ENCODE measurements around the gene CDK11B.
"Not testable (repeated sequence)": the region's sequence is repeated elsewhere in the genome, so short reads cannot be mapped to it uniquely, and the experiment has no call there.

The CDK11B gene

DNA sequence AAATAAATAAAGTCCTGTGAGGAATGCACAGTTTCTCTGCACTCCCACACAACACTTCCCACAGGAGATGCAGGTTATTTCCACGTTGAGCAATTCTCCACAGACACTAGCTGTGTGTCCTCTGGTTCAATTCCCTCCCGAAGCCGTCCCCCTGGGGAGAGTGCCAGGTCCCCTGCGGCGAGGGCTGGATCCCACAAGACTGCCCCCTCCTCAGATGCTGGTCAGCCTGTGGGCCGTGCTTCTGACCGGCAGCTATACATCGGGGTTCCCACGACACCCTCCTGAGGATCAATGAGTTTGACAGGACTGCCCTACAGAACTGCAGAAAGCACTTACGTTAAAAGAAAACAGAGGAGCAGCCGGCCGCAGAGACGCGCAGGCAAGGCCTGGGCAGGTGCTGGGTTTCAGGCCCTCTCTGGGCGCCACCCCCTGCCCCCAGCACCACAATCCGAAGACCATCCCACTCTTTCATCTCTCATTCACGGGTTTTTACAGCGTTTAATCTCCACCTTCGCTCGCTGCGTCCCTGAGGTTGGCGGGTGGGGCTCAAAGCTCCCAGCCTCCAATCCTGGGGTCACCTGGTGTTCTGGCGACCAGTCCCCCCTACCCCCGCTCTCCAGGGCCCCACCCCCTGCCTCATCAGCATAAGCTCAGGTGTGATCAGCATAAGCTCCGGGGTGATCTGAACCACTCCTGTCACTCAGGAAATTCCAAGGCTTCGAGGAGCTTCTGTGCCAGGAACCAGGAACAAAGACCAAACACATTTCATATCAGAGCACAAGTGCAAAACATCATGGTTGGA lies 24.5 kb upstream of the CDK11B start:
- no peak for ATAC-seq
- no peak for DNase-seq

DNA sequence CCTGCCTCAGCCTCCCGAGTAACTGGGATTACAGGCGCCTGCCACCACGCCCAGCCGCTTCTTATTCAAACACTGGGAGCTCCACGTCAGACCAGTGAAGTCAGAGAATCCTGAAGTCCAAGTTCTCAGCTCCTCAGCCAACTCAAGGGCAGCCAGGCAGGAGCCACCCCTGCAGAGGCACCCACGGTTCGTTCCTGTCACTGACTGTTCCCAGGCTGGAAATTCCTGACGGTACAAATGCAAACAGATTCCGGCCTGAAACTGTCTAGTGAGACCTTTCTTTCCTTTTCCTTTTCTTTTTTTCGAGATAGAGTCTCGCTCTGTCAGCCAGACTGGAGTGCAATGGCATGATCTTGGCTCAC lies 22.1 kb upstream of the CDK11B start:
- DNase-seq (peak; percentile 2), ATAC-seq (no peak)

DNA sequence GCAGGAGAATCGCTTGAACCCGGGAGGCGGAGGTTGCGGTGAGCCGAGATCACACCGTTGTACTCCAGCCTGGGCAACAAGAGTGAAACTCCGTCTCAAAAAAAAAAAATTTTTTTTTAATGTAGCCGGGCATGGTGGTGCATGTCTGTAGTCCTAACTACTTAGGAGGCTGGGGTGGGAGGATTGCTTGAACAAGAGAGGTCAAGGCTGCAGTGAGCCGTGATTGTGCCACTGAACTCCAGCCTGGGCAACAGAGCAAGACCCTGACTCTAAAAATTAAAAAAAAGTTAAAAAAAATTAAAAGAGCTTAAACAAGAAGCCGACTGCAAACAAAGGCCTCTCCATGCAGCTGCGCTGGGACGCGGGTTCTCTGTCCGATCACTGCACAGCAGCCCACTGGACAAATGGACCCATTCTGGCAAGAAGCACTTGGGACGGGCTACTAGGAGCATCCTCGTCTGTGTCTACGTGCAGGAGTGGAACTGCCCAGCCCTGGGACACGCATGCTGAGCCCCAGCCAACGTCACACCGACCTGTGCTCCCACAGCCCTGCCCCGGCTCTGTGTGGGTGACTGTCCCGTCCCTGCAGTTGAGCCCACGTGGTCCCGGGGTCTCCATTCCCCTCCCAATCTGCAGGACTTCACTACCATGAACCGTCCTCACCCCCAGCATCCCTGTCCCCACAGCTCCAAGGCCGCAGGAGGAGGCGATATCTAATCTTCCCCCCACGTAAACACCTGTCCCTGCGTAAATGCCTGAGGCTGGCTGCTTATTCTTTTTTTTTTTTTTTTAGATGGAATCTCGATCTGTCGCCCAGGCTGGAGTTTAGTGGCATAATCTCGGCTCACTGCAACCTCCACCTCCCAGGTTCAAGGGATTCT lies 21.5 kb upstream of the CDK11B start:
- ATAC-seq = no peak
- peak; percentile 10 for DNase-seq

DNA sequence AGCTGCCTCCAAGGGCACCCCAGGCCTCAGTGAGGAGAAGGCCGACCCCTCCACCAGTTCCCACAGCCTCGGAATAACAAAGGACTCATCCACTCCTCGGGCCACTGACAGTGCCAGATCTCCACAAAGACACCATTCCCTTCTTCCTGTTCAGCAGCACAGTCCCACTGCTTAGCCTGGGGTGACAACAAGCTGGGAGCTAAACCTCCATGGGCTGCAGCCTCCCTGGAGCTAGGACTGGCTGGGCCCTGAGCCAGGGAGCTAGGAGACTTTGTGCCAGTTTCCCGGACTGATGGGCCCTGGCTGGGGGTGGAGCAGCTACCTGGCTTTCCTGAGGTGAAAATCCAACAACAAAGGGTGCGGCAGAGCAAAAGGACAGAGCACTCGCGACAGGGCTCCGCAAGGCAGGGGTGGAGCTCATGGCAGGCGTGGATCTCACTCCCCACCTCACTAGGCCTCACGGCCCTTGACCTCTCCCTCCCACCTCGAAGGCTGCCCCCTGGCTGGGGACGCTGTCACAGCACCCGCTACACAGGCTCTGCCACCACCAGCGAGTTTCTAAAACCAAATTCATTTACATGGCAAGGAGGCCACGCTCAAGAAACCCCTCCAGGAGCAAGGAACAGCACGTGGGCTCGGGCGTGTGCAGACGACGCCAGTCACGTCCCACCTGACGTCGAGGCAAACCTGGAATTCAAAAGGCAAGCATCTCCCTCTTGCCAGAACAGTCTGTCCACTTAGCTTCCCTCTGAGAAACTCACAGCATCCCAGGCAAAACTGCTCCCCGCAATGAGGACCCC lies 20.0 kb upstream of the CDK11B start:
- DNase-seq (peak; percentile 50), ATAC-seq (peak; percentile 3)

DNA sequence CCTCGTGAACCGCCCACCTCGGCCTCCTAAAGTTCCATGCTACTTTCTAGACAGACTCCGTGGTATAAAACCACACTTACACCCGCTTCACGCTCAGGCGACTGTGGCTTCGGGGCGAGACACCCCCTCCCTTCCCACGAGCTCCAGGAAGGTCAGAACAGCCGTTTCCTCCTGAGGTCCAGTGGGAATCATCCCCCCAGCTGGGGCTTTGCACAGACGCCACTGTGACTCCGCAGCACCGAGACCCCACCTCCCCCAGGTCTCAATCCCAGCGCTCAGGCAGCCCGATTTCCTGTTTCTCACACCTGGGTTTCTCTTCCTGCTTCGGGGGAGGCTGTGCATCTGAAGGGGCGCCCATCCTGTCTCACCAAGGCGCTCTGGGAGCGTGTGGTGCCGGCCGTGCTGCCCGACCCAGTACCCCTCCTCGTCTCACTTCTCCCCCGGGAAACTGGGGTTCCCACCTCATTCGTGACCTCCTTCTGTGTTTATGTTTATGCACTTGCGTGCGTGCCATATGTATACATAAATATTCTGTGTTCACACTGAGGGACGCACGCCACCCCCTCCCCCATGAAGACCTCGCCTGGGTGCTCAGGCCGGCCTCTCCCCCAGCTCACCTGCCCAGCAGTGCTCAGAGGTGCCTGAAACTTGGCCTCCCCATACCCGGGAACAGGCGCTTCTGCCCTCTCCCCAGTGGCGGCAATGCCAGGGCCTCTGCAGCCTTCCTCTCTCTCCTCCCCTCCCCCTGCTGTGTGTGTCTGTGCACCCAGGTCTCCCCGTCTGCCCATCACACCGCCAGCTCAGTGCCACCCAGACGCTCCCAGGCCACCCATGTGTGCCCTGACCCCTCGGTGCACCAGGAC lies 19.1 kb upstream of the CDK11B start:
- peak; percentile 47 for ATAC-seq
- DNase-seq = peak; percentile 72

DNA sequence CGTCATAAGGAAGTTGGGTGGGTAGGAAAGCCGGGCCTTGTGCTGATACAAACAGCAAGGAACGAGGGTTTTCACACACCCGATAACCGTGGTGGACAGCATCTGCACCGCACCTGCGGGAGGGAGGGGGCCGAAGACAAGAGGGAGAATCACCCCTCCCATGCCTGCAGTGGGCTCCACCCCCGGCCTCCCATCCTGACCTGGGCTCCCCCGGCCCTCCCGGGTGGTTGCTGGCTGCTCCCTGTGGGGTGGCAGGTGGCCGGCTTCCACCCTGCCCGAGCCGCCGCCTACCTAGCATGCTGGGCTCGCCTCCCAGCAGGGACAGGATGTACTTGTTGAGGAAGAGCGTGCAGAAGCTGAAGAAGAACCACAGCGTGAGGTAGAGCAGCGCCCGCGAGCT lies 17.3 kb upstream of the CDK11B start:
- ATAC-seq, DNase-seq: not testable (repeated sequence)

DNA sequence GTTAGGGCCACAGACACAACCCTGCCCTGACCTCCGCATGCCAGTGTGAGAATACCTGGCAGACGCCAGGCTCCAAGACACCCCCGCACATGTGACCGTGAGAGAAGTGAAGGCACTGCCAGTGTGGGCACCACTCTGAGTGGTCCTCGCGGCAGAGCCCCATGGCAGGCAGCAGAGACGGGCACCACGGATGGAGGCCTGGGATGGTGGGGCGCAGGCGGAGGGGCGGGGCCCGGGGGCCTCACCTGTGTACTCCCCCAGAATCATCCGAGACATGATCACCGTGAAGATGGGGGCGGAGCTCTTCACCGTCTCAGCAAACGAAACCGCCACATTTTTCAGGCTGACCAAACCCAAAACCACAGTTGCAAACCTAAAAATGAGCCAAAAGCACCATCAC lies 16.4 kb upstream of the CDK11B start:
- not testable (repeated sequence) for ATAC-seq, DNase-seq

DNA sequence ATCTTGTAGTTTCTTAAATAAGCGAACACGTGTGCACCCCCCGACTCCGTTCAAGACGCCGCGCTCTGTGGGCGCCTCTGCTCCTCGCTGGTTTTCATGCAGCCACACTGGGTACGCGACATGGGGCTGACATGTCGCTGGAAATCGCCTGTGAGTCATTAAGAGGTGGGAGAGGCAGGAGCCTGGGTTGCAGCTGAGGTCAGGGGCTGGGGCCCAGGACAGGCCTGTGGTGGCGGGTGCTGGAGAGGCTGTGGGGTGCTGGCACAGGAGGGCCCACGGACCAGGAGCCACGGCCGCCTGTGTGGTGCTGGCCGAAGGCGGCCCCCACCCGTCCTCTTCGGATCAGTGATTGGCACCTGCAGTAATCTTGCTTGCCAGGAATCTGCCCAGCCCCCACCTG lies 16.0 kb upstream of the CDK11B start:
- peak; percentile 56 for ATAC-seq
- not testable (repeated sequence) for DNase-seq

DNA sequence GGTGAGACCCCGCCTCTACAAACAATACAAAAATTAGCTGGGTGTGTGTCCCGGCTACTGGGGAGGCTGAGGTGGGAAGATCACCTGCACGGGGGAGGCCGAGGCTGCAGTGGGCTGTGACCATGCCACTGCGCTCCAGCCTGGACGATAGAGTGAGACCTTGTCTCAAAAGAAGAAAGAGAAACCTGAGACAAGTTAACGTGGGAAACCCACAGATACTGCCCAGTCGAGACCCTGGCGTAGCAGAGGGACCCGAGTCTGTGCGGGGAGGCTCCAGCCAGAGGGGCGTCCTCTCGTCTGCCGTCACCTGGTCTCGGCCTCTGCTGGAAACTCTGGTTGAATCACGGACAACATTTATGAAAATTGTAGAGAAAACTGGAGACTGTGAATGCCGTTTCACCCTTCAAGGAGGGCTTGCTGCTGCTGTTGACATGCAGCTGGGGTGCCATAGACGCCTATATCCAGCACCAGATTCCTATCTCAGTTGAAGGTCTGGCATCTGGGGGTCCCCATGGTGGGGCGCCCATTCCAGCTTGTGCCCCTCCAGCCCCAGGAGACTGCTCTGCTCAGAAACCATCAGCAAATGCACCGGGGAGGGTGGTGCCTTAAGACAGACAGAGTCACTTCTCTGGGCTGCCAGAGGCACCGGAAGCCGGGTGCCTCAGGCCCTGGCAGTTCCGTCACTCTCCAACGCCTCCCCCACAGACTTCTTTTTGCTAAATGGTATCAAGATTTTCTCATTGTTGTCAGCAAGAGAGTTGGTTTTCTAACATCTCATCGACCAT lies 13.6 kb upstream of the CDK11B start:
- DNase-seq (no peak), ATAC-seq (no peak)

DNA sequence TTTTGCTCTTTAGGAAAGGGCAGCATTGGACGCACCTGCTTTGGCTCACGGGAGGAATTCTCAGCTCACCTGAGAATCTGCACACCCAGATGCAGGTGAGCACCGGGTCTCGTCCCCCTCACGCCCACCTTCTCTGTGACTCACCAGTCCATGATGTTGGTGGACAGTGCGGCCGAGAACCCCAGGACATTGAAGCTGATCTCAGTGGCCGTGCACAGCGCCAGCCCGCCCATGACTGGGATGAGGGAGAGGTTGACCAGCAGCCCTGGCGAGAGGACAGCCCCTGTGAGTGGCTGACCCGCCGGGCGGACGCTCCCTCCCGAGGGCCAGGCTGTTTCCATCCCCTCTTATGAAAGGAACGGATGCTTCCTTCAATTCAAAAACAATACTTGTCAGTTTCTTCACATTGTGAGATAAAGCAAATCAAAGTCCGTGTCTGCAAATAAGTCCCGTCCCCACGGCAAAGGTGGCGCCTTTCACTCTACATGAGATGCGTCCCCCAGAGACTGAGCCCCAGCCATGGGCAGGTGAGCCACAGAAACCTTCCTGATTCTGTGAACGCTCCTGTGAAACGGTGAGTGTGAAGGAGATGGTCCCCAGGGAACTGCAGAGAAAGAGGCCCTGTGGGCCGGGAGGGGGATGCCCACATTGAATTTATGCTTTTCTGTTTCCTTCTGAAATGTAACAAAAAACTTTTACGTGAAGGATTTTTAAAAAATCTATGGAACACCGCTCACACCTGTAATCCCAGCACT lies 12.7 kb upstream of the CDK11B start:
- ATAC-seq = no peak
- DNase-seq = no peak

DNA sequence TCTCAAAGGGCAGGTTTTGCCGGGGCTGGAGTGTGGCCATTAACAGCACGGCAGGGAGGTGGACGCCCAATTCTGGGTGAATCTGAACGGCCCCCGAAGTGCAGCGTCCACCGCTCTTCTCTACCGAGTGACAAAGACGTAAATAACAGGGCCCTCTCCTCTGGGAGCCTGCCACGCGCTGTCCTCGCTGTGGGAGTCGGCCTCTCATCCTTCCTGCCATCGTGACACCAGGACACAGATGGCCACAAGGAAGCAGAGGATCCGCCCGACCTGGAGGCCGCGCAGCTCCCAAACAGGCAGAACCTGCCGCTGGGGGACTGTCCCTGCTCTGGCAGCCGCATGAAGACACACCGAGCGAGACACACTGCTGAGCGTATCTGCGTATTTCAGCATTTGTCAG lies 12.1 kb upstream of the CDK11B start:
- DNase-seq = no peak
- ATAC-seq = no peak

DNA sequence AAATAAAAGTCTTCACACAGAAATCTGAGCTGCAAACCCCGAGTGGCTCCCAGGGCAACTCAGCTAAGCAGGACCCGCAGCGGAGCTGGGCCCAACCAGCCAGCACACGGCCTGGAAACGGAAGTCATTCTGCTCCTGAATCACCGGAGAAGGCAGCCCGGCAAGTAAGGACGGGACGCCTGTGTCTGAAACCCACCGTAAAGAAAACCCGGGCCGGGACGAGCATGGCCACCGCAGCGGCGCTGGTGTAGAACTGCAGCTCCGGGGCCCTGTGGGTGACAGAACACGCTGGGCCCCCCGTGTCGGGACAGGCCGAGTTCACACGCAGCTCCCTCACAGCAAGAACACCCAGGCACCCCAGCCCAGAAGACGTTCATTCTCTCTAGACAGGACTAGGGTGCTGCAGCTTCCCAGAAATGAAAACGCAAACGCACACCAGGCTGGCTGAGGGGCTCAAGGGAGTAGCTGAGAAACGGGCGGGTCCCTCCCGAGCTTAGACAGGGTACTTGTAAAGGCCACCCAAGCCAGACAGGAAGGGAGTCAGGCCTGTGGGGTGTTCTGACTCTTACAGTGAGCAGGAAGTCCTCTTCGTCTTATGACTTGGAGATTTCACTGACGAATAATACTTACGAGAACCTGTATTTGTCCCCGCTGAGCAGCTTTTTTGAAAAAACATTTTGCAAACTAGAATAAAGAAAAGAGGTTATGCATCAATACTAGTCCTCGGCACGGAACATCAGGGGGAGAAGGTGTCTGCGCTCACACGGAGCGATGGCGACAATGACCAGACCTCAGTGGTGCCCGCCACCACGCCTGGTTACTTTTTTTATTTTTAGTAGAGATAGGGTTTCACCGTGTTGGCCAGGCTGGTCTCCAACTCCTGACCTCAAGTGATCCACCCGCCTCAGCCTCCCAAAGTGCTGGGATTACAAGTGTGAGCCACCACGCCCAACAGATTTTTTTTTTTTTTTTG lies 10.9 kb upstream of the CDK11B start:
- DNase-seq (no peak), ATAC-seq (no peak)

DNA sequence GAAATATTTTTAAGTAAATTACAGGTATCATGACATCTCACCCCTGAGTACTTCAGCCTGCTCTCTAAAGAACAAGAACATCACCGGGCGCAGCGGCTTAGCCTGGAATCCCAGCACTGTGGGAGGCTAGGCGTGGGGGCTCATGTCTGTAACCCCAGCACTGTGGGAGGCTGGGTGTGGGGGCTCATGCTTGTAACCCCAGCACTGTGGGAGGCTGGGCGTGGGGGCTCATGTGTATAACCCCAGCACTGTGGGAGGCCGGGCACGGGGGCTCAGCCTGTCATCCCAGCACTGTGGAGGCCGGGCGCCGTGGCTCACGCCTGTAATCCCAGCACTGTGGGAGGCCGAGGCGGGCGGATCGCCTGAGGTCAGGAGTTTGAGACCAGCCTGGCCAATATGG lies 7.7 kb upstream of the CDK11B start:
- ATAC-seq (no peak), DNase-seq (no peak)

DNA sequence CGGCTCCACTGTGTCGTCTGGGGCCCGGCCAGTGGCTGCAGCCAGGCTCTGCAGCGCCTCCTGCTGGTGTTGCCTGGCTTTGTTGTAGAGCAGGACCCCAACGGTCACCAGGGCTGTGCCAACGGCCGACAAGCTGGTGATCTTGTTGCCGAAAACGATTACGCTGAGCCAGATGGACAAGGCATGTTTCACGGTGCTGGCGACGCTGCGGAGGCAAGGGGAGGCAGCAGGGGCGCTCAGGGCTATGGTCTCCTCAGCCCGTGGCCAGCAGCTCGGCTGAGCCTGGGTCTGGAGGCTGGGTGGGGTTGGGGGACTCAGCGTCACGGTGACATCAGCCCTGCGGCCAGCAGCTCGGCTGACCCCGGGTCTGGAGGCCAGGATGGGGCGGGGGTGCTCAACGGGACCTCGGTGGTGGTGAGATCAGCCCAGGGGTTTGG lies 7.0 kb upstream of the CDK11B start:
- peak; percentile 21 for ATAC-seq
- DNase-seq = peak; percentile 74

DNA sequence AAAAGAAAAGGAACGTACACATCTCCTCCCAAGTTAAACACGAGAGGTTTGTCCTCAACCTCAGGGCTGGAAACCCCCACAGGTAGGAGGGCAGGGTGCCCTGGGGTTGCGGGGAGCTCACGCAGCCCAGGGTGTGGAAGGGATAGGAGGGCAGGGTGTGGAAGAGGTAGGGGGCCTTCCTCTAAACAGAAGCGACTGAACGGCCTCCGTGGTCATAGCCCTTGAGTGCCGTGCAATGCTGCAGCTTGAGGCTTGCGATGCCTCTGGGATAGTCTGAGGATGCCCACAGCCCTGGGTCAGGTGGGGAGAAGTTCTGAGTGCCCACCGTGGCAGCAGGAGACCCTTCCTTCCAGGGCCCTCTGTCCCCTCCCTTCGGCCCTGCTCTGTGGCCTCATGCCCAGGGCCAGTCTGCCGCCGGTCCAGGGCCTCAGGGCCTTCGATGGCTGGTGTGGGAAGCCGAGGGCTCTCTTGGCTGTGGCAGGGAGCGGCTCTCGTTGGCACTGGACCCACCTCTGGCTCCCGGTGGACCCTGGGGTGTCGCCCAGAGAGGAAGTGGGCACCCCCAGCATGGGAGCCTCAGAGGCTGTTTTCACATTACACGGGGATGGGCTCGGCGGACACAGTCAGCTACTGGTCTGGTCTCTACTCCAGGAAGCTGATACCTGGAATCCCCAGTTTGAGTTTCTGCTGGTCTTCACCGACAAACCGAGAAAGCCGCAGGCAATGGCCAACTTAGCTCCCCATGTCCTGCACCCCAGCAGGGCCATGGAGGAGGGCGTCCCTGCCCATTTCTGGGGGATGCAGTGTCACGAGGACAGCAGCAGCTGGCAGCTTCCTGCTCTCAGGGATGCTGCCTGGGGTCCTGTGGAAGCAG lies 6.4 kb upstream of the CDK11B start:
- ATAC-seq (peak; percentile 26), DNase-seq (no peak)

DNA sequence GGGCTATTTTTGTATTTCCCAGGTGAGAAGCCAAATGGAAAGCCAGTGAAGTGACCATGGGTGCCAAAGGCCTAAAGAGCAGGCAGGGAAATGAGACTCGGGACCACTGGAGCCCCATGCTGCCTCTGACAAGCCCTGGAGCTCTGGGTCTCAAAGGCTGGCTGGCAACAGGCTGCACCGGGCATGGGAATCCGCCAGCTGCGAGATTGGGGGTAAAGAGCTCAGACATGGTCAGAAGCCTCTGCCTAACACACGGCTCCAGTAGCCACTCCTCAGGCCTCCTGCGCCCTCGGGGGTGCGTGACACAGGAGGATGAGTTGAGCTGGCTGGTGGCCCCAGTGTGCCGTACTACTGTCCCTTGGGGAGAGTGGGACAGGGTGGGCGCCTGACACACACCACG lies 5.5 kb upstream of the CDK11B start:
- DNase-seq, ATAC-seq: not testable (repeated sequence)

DNA sequence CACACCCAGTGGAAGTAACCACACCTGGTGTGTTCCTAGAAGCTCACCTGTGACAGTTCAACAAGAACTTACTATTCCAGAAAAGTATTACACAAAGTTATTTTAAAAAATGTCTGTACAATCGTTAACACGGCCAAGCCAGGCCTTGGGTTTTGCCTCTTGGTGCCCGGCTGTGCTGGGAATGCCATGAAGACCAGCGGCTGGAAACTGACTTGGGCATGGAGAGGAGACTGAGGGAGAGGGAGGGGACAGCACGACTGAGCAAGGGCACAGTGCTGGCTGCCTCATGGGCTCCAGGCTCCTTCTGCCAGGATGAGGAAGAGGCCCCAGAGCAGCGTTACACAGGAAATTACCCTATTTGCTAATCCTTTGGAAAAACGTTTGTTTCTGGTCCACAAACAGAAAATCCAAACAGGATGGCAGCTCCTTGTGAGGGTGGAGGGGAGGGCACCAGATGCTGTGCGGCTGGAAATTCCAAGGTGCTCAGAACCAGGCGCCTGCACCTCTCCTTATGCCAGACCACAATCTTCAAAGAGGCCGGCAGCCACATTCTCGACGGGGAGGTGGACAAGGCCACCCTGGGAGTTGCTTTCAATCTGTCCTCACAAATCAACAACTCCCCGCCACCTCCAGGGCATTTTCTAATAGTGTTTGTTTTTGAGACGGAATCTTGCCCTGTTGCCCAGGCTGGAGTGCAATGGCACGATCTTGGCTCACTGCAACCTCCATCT lies 4.2 kb upstream of the CDK11B start:
- ATAC-seq, DNase-seq: not testable (repeated sequence)
